ENCODE measurements around the gene CLEC2B.

The CLEC2B gene

GRCh38 chr12:9805883-9806282 is 63.3 kb downstream of the CLEC2B start:
- DNase-seq: no peak

Data from retina (tissue), 1 donor.